Activated CD4-positive, alpha-beta T cell treated with anti-CD3 and anti-CD28 coated beads for 4 hours (primary cell): ENCODE measurements around the gene LIX1.

ENCODE experiments used
- DNase-seq, 2 donors: peaks; one replicate each; pipeline ENCODE4 v3.0.0-alpha.2; 2020

LIX1 gene

DNA sequence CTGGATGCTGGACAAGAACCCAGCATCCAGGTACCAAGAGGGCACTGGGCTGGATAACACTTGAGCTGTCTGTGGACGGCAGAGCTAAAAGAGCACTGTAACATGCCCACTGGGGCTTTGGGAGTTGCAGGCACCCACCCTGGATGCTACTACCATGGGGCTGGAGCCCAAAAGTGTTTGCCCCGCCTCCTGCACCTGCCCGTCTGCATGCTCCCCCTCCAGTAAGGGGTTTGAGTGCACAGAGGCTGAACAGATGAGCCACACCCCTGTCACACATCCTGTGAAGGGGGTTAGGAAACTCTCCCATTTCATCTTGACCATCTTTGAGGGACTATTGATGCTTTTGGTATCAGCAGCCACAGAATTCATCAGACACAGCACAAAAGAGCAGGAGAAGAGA lies 69.0 kb downstream of the LIX1 start:
- DNase-seq, result no peak

DNA sequence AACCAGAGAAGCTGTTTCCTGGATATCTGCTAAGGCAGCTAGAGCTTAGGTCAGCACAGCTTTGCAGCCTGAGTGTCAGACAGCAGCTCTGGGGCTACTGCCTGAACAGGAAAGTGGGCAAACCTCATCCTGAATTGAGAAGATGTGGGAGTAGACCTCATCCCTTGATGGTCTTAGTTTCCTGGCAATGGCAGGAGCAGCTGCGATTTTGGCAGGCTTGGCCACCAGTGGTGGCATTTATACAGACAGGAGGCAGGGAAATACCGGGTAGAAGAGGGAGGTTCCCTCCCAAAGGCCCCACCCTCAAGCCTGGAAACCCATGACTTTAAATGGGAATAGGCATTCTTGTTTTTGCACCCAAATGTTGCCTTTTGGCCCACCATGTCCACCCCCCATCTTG lies 69.7 kb downstream of the LIX1 start:
- no peak for DNase-seq

DNA sequence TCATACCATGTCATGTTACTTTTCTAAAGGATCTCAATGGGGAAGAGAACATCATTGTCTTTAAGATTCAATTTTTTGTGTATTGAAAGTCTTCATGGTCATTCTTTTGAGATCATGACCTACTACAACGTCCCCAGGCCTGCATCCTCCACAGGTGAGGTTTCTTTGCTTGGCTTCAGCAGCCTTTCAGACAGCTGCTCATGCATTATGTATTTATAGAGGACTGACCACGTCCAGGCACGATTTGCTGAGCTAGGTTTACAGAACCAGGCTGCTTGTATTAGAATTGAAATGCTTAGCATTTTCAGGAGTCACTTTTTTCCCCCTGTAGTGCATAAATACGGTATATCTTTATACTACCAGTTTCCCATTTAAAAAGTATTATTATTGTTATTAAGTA lies 70.4 kb downstream of the LIX1 start:
- no peak for DNase-seq

DNA sequence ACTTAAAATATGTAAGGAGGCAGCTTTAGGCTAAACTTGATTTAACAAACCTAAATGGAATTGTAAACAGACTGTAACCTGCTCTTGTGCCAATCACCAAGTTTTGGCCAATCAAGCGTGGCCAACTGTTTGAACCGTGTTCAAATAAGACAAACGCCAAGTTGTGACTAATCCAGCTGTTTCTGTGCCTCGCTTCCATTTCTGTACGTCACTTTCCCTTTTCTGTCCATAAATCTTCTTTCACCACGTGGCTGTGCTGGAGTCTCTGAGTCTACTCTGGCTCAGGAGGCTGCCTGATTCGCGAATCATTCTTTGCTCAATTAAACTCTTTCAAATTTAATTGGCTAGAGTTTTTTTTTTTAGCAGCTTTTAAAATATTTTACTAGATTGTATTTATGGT lies 71.3 kb downstream of the LIX1 start:
- DNase-seq, result no peak

DNA sequence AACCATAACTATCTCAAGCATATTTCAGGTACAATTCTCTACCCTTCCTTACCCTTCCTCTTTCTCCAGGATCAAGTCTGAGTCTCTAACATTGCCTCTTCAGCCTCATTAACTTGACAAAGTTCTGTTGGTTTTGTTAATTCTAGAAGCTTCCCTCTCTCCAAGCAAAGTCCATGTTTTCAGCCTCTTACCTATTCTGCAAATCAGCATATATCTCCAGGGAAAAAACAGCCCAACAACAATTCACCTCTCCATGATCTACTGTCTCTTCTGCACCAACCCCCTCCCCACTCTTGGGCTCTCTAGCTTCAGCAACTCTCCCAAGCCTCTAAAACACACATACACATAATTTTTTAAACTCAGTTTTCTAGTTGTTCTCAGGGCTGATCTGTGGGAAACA lies 72.2 kb downstream of the LIX1 start:
- no peak for DNase-seq

DNA sequence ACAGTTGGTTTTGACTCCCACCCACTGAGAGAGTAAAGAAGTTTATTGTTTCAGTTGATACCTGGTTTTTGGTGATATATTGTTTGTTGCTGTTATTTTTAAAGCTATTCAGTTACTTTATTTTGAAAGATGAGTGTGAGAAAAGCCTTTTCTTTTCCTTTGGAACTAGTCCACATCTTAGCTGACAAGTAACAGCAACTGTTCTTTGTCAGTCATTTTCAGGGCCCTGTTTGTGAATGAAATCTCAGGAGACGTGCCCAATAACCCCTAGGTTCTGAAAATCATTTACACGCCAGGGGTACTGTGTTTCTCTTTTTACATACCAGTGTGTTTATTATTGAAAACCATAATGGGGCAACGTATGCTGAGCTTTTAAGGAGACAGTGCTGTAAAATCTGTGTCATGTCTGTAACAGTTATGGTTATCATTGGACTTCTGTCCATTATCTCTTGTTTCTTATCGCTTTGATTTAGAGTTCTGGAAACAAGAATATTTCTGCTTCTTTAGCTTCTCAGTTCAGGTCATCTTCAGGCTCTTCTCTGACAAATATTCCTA lies 75.0 kb downstream of the LIX1 start:
- no peak for DNase-seq

DNA sequence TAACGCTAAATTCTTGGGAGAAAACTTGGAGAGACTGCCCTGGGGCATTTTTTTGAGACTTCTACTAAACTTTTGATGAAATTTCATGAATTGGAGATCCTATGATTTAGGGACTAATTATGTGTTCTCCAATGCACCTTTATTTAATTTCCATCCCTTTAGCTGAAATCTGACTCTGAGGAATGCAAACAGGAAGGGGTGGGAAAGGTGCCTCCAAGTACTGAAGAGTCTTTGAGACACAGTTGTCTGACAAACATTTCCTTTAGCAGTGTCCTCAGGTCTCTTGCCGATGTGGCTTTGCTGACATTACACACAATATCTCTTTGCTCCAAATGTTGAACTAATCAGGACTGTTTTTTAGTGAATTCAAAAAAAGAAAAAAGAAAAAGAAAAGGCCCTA lies 76.9 kb downstream of the LIX1 start:
- no peak for DNase-seq

DNA sequence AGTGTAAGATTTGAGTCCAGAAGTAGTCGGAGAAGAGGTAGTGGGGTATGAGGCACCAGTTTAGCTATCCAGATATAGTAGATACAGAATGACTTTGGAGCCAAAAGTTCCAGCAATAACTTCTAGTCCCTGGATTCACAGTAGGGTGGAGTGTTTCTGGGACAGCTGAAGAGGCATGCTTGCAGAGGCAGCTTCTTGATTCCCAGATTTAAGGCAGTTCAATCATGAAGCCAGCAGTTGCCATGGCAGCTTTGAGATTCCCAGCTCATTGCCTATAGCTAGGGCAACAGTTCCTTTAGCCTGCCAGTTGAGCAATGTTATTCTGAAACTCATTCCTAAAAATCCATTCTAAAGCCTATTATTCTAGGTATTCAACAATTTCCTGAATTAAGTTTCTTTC lies 79.2 kb downstream of the LIX1 start:
- DNase-seq, result no peak

DNA sequence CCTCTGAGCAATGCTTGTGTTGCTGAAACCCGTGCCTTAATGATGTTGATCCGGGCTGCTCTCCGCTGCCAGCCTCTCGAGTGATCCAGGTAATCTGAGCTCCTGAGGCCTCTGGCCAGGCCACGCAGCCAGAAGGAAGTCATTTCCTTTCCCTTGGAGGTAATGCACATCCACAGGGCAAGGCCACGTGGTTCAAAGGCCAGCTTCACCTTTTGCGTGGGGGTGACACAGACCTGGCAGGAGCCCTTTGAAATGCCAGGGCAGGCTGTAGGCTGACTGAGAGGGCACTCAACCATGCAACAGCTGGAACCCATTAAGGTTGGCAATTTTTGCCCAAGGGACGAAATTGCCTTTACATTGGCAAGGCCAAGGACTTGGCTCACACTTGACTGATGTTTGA lies 80.4 kb downstream of the LIX1 start:
- no peak for DNase-seq

DNA sequence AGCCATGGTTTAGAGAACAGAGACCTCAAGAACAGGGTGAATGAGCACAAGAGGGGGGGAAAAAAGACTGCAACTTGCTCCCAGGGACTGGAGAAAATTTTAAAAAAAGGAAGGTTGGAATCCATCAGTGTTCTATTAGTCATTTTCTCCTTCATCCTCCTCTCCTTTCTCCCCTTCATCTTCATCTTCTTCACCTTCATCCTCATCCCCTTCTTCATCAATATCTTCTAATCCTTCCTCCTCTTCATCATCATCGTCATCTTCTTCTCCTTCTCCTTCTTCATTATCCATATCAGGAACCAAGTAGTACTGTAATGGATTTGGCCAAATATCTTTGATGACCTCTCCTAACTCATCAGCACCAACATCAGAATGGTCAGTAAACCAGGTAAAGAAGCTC lies 86.1 kb downstream of the LIX1 start:
- DNase-seq, result no peak

DNA sequence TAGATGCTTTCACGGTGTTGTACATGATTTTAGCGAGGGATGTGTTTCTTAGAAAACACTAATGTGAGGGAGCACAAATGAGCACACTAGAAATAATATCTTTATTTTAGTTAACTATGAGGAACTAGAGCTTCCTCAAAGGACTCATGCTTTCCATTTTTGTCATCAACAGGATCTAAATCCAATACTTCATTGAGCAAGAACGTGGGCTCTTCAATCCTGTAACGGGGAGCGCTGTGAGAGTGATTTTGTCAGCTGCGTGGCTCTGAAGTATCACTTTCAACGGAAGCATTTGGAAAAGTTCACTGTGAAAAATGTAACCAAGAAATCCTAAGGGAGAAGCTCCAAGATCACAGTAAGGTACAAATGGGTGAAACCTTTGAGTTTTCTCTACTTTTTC lies 93.2 kb downstream of the LIX1 start:
- DNase-seq, result no peak

DNA sequence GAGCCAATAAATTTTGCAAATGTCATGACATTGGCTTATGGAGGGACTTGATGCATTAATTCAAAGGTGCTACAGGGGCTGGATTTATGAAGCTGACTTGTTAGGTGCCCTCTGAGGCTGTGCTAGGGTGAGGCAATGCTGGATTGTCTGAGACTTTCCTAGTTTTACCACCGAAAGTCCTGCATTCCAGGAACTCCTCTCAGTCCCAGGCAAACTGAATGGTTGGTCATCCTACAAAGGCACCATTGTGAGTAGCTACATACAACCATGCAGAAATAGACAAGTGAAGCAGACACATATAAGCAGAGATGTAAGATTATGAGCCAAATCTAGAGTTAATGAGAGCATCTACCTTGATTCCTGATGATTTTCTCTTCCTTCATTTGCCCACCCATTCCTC lies 95.3 kb downstream of the LIX1 start:
- no peak for DNase-seq

DNA sequence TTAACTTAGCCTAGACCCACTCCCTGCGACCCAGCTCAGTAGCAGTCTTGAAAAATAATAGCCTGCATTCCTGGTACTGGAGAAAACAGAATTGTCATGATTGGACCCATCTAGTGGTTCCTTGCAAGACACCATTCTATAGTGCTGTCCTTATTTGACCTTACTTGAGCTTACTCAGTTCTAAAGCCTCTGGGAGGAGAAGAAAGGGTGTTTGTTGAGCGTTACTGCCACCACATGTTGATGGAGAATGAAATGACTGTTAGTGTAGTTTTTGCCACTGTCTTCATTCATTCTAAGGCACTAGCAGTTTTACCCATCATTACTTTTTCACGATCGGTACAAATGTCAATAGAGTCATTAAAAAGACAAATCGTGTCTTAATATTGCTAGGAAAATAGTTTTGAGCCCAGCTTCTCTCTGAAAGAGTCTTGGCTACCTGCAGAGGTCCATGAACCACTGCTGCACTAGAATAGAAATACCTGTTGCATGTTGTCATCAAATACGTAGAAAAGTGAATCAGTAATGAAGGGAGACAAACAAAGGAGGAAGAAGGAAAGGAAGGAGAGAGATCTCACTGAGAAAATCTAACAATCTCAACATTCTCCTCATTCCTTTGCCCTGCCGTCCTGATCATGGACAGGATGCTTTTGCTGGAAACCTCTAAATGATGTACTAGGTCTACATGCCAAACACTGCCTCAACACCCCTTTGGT lies 96.0 kb downstream of the LIX1 start:
- DNase-seq, result no peak

DNA sequence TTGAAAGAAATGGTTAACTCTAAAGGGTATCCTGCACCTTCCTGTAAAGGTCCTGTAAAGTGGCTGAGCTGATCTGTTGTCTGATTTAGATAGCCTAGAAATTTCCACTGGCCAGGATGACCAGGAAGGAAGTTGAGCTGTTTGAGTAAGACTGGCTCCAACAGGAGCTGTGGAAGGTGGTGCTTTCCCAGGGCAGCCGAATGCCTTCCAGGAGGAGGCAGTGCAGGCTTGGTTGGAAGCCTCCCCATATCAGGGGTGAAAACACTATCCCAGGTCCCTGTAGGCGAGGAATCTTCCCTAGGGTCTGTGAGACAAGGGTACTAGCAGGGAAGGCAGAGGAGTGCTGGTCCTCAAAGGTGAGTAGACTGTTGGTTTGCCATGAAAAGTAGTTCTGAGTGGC lies 98.4 kb downstream of the LIX1 start:
- DNase-seq, result no peak

DNA sequence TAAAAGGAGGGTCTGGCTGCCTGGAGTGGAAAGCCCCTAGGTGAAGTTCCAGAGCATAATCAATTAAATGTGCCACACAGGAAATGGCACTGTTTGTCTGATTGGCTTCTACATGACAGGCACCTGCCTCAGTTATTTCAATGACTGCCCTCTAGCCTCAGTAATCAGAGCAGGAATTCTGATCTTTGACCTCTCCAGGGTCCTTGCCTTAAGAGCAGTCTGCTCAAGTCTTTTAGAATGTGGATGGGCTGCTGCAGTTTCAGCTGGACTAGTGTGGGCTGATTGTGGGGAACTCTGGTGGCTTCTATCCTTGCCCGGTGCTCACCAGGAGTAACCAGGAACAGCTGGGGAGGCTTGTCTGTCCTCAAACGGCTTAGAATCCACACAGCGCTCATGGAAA lies 98.9 kb downstream of the LIX1 start:
- DNase-seq, result no peak

DNA sequence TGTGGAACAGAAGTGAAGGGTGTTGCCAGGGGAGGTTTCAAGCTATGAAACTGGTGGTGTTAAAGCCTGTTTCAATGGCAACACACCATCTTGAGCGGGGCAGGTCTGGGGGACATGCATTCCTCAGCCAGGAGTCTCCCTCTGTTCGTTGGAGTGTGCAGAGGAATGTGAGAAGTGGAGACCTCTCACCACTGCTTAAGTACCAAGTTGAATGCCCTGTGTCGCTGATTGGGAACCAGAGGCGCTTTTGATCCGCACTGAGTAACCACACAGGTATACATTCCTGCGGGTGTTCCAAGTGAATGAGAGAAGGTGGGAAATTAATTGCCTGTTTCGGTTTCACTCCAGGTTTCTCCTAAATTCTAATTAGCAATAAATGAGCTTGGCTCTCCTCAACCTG lies 99.4 kb downstream of the LIX1 start:
- DNase-seq, result no peak
